OCI-LY1 (cell line): Measurements from ENCODE around the gene TUBB1.

ENCODE experiments used
- EZH2 ChIP-seq: fragments of 200-600 bp; sonication (generic), shearing (Covaris generic); IDR thresholded peaks from 2 replicates; pipeline ENCODE4 v1.8.0; 2017; ENCODE audit warnings: borderline replicate concordance, mixed run types, mild to moderate bottlenecking, antibody characterized with exemption, low read length, moderate library complexity, mixed read lengths
- TF ChIP-seq, protein P1 (sequence below): fragments of 200-600 bp; sonication (generic), shearing (Covaris generic); IDR thresholded peaks from 2 replicates; pipeline ENCODE4 v1.5.1; 2017; ENCODE audit warnings: mild to moderate bottlenecking, antibody characterized with exemption, low read length, moderate library complexity, mixed read lengths

GRCh38 chr20:58976061-58976730 is 43.0 kb upstream of the TUBB1 start:
- TF ChIP-seq, protein P1, sequence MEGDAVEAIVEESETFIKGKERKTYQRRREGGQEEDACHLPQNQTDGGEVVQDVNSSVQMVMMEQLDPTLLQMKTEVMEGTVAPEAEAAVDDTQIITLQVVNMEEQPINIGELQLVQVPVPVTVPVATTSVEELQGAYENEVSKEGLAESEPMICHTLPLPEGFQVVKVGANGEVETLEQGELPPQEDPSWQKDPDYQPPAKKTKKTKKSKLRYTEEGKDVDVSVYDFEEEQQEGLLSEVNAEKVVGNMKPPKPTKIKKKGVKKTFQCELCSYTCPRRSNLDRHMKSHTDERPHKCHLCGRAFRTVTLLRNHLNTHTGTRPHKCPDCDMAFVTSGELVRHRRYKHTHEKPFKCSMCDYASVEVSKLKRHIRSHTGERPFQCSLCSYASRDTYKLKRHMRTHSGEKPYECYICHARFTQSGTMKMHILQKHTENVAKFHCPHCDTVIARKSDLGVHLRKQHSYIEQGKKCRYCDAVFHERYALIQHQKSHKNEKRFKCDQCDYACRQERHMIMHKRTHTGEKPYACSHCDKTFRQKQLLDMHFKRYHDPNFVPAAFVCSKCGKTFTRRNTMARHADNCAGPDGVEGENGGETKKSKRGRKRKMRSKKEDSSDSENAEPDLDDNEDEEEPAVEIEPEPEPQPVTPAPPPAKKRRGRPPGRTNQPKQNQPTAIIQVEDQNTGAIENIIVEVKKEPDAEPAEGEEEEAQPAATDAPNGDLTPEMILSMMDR: no peak
- no peak for TF ChIP-seq EZH2
